Adrenal gland (tissue), 5 donors: ENCODE measurements around the gene ARG2.

Experiments
- POLR2A ChIP-seq, 2 donors: fragments of 450-650 bp; IDR thresholded peaks; one replicate each; pipeline ENCODE4 v1.6.1; 2017; ENCODE audit warnings: antibody characterized with exemption in 2 of 2, mild to moderate bottlenecking in 2 of 2, moderate library complexity in 1 of 2
- TF ChIP-seq, protein P1 (sequence below), 6 experiments: fragments of 450-650 bp in 4 of 6; fragments of 200-600 bp in 2 of 6; sonication (generic) in 1 of 6; IDR thresholded peaks; 1 replicate in 5 of 6; 2 replicates in 1 of 6; pipeline versions ENCODE4 v1.5.1 to v1.8.0; 2016 to 2021; ENCODE audit warnings: antibody characterized with exemption in 6 of 6, mild to moderate bottlenecking in 2 of 6, moderate library complexity in 1 of 6
- donor health status: DM: no; HTN: no; CAD: no.

GRCh38 chr14:67583711-67584644, 35.7 kb upstream of the ARG2 start:
- TF ChIP-seq, protein P1, sequence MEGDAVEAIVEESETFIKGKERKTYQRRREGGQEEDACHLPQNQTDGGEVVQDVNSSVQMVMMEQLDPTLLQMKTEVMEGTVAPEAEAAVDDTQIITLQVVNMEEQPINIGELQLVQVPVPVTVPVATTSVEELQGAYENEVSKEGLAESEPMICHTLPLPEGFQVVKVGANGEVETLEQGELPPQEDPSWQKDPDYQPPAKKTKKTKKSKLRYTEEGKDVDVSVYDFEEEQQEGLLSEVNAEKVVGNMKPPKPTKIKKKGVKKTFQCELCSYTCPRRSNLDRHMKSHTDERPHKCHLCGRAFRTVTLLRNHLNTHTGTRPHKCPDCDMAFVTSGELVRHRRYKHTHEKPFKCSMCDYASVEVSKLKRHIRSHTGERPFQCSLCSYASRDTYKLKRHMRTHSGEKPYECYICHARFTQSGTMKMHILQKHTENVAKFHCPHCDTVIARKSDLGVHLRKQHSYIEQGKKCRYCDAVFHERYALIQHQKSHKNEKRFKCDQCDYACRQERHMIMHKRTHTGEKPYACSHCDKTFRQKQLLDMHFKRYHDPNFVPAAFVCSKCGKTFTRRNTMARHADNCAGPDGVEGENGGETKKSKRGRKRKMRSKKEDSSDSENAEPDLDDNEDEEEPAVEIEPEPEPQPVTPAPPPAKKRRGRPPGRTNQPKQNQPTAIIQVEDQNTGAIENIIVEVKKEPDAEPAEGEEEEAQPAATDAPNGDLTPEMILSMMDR (IDR thresholded peaks at IDR 0.05): peak; percentile 44 to 73 (median 68)
- TF ChIP-seq POLR2A (IDR thresholded peaks at IDR 0.05): no peak
